ENCODE measurements around the gene ZNF280C.

The ZNF280C gene

DNA sequence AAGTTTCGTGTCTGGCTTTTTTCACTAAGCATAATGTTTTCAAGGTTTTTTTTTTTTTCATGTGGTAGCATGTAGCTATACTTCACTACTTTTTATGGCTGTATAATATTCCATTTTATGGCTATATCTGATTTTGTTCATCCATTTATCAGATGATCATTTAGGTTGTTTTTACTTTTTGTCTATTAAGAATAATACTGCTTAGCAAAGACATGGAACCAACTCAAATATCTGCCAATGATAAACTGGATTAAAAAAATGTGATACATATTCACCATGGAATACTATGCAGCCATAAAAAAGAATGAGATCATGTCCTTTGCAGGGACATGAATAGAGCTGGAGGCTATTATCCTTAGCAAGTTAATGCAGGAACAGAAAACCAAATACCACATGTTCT lies 32.7 kb upstream of the ZNF280C start:
- no peak overlapping the region for H3K4me3 ChIP-seq (ENCODE audit: low read depth, low read length)
- POLR2A ChIA-PET, result no interaction called here
- CTCF ChIA-PET, result no interaction called here
- no peaks in the 10 kb centered on the region for H3K36me3 ChIP-seq (ENCODE audit: control insufficient read depth in 2 of 2, insufficient read depth in 1 of 2, low read length in 2 of 2)
- H3K4me1 ChIP-seq (ENCODE audit: control insufficient read depth, insufficient read depth, low read length), result 0 out of 2 replicates have a peak, but pooled peaks cover 2% of the 10 kb centered on the region
- TF ChIP-seq ZNF146 (tag by site-specific recombination; IDR thresholded peaks at IDR 0.05) (peak; percentile 100), ZNF433 (tag by site-specific recombination; IDR thresholded peaks at IDR 0.05; ENCODE audit: low read depth) (no peak), ZNF280D (tag by site-specific recombination; IDR thresholded peaks at IDR 0.05) (peak; percentile 89)
- TF ChIP-seq, protein P1, sequence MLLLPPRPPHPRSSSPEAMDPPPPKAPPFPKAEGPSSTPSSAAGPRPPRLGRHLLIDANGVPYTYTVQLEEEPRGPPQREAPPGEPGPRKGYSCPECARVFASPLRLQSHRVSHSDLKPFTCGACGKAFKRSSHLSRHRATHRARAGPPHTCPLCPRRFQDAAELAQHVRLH (tag by site-specific recombination; IDR thresholded peaks at IDR 0.05), result peak; percentile 72
- no peak overlapping the region for H3K27ac ChIP-seq (ENCODE audit: extremely low read depth, low read depth, low read length)
- no peaks in the 10 kb centered on the region for H3K9me3 ChIP-seq (ENCODE audit: control insufficient read depth, insufficient read depth, low read depth, low read length)

DNA sequence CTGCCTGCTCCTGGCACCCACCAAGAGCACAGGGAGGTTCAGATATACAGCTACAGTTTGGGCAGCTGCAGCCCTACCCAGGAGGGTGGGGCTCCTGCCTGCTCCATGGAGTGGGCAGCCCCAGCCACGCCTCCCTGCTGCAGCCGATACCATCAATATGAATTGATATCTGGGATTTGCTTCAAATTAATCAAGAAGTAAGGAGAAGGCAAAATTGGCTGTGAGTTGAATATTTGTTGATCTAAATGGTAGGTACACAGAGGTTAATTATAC lies 31.2 kb upstream of the ZNF280C start:
- no peak overlapping the region for H3K4me3 ChIP-seq (ENCODE audit: low read depth, low read length)
- no peaks in the 10 kb centered on the region for H3K36me3 ChIP-seq (ENCODE audit: control insufficient read depth in 2 of 2, insufficient read depth in 1 of 2, low read length in 2 of 2)
- no peak overlapping the region for H3K27ac ChIP-seq (ENCODE audit: extremely low read depth, low read depth, low read length)
- H3K9me3 ChIP-seq (ENCODE audit: control insufficient read depth, insufficient read depth, low read depth, low read length), result no peaks in the 10 kb centered on the region
- POLR2A ChIA-PET, result no interaction called here
- CTCF ChIA-PET, result no interaction called here
- TF ChIP-seq, protein P2, sequence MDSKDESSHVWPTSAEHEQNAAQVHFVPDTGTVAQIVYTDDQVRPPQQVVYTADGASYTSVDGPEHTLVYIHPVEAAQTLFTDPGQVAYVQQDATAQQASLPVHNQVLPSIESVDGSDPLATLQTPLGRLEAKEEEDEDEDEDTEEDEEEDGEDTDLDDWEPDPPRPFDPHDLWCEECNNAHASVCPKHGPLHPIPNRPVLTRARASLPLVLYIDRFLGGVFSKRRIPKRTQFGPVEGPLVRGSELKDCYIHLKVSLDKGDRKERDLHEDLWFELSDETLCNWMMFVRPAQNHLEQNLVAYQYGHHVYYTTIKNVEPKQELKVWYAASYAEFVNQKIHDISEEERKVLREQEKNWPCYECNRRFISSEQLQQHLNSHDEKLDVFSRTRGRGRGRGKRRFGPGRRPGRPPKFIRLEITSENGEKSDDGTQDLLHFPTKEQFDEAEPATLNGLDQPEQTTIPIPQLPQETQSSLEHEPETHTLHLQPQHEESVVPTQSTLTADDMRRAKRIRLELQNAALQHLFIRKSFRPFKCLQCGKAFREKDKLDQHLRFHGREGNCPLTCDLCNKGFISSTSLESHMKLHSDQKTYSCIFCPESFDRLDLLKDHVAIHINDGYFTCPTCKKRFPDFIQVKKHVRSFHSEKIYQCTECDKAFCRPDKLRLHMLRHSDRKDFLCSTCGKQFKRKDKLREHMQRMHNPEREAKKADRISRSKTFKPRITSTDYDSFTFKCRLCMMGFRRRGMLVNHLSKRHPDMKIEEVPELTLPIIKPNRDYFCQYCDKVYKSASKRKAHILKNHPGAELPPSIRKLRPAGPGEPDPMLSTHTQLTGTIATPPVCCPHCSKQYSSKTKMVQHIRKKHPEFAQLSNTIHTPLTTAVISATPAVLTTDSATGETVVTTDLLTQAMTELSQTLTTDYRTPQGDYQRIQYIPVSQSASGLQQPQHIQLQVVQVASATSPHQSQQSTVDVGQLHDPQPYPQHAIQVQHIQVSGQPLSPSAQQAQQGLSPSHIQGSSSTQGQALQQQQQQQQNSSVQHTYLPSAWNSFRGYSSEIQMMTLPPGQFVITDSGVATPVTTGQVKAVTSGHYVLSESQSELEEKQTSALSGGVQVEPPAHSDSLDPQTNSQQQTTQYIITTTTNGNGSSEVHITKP (tag by site-specific recombination; IDR thresholded peaks at IDR 0.05), result 0 out of 2 replicates have a peak, but pooled peaks have one; percentile 21
- no peak for TF ChIP-seq ZSCAN16 (tag by site-specific recombination; IDR thresholded peaks at IDR 0.05)
- 0 out of 2 replicates have a peak, but pooled peaks cover 2% of the 10 kb centered on the region for H3K4me1 ChIP-seq (ENCODE audit: control insufficient read depth, insufficient read depth, low read length)

GRCh38 chrX:130299279-130300009 lies 30.7 kb upstream of the ZNF280C start:
- CTCF ChIA-PET, result no interaction called here
- Histone ChIP-seq H3K36me3 (ENCODE audit: control insufficient read depth in 2 of 2, insufficient read depth in 1 of 2, low read length in 2 of 2) (no peaks in the 10 kb centered on the region), H3K27ac (ENCODE audit: extremely low read depth, low read depth, low read length) (no peak overlapping the region), H3K9me3 (ENCODE audit: control insufficient read depth, insufficient read depth, low read depth, low read length) (no peaks in the 10 kb centered on the region), H3K4me3 (ENCODE audit: low read depth, low read length) (no peak overlapping the region), H3K4me1 (ENCODE audit: control insufficient read depth, insufficient read depth, low read length) (0 out of 2 replicates have a peak, but pooled peaks cover 2% of the 10 kb centered on the region)
- POLR2A ChIA-PET, result no interaction called here
- TF ChIP-seq ZNF362 (tag by site-specific recombination; IDR thresholded peaks at IDR 0.05) (no peak), ZNF23 (tag by site-specific recombination; IDR thresholded peaks at IDR 0.05; ENCODE audit: borderline replicate concordance) (no peak), ZNF416 (tag by site-specific recombination; IDR thresholded peaks at IDR 0.05) (no peak), ZSCAN23 (tag by site-specific recombination; IDR thresholded peaks at IDR 0.05) (no peak), ZNF664 (tag by site-specific recombination; IDR thresholded peaks at IDR 0.05) (no peak), ZNF24 (tag by site-specific recombination; IDR thresholded peaks at IDR 0.05) (no peak), ZNF654 (tag by site-specific recombination; IDR thresholded peaks at IDR 0.05; ENCODE audit: low read depth) (no peak), ZNF16 (tag by site-specific recombination; IDR thresholded peaks at IDR 0.05; ENCODE audit: low read depth) (no peak), YY2 (tag by site-specific recombination; IDR thresholded peaks at IDR 0.05) (no peak)
- TF ChIP-seq, protein P2 (tag by site-specific recombination; IDR thresholded peaks at IDR 0.05), result no peak
- TF ChIP-seq, protein P3, sequence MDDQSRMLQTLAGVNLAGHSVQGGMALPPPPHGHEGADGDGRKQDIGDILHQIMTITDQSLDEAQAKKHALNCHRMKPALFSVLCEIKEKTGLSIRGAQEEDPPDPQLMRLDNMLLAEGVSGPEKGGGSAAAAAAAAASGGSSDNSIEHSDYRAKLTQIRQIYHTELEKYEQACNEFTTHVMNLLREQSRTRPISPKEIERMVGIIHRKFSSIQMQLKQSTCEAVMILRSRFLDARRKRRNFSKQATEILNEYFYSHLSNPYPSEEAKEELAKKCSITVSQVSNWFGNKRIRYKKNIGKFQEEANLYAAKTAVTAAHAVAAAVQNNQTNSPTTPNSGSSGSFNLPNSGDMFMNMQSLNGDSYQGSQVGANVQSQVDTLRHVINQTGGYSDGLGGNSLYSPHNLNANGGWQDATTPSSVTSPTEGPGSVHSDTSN (CRISPR knock-in tag; IDR thresholded peaks at IDR 0.05), result no peak

Measured in HEK293 (cell line).